ENCODE results near the gene PSMD9.
"Not testable (repeated sequence)": the region's sequence is repeated elsewhere in the genome, so short reads cannot be mapped to it uniquely, and the experiment has no call there.

DNA sequence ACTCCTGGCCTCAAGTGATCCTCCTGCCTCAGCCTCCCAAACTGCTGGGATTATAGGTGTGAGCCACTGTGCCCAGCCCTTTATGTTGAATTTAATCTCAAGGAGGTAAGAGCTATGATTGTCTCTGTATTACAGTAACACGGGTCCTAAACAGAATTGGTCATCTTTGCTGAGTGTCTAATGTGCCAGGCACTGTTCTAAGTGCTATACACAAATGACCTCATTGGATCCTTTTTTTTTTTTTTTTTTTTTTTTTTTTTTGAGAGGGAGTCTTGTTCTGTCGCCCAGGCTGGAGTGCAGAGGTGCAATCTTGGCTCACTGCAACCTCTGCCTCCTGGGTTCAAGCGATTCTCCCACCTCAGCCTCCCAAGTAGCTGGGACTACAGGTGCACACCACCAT is 36.2 kb upstream of the PSMD9 start:
- not testable (repeated sequence) for TF ChIP-seq ISL1 (CRISPR knock-in tag; IDR thresholded peaks at IDR 0.05); ZFP3 (CRISPR knock-in tag; IDR thresholded peaks at IDR 0.05); TOX (CRISPR knock-in tag; IDR thresholded peaks at IDR 0.05; ENCODE audit: borderline replicate concordance); SNAI2 (CRISPR knock-in tag; IDR thresholded peaks at IDR 0.05); BACH2 (CRISPR knock-in tag; IDR thresholded peaks at IDR 0.05; ENCODE audit: borderline replicate concordance); PATZ1 (CRISPR knock-in tag; IDR thresholded peaks at IDR 0.05; ENCODE audit: borderline replicate concordance); POU6F1 (CRISPR knock-in tag; IDR thresholded peaks at IDR 0.05; ENCODE audit: borderline replicate concordance, low read depth); OSR1 (CRISPR knock-in tag; IDR thresholded peaks at IDR 0.05)
- TF ChIP-seq, protein P1, sequence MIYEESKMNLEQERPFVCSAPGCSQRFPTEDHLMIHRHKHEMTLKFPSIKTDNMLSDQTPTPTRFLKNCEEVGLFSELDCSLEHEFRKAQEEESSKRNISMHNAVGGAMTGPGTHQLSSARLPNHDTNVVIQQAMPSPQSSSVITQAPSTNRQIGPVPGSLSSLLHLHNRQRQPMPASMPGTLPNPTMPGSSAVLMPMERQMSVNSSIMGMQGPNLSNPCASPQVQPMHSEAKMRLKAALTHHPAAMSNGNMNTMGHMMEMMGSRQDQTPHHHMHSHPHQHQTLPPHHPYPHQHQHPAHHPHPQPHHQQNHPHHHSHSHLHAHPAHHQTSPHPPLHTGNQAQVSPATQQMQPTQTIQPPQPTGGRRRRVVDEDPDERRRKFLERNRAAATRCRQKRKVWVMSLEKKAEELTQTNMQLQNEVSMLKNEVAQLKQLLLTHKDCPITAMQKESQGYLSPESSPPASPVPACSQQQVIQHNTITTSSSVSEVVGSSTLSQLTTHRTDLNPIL (CRISPR knock-in tag; IDR thresholded peaks at IDR 0.05; ENCODE audit: low read depth) = not testable (repeated sequence)
- TF ChIP-seq, protein P2, sequence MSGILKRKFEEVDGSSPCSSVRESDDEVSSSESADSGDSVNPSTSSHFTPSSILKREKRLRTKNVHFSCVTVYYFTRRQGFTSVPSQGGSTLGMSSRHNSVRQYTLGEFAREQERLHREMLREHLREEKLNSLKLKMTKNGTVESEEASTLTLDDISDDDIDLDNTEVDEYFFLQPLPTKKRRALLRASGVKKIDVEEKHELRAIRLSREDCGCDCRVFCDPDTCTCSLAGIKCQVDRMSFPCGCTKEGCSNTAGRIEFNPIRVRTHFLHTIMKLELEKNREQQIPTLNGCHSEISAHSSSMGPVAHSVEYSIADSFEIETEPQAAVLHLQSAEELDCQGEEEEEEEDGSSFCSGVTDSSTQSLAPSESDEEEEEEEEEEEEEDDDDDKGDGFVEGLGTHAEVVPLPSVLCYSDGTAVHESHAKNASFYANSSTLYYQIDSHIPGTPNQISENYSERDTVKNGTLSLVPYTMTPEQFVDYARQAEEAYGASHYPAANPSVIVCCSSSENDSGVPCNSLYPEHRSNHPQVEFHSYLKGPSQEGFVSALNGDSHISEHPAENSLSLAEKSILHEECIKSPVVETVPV (CRISPR knock-in tag; IDR thresholded peaks at IDR 0.05) = not testable (repeated sequence)
